Activated naive CD8-positive, alpha-beta T cell treated with anti-CD3 and anti-CD28 coated beads for 36 hours (primary cell): Measurements from ENCODE around the gene FYN. TPM values are rescaled to one million over a fixed set of nuclear protein-coding genes. Genes with fewer than 3 reads are reported as not detected.
A peak's percentile ranks its signal among the peaks of the same experiment; 100 is the strongest.

ENCODE experiments used
- DNase-seq: peaks from one replicate; pipeline ENCODE4 v3.0.0; 2021
- H3K27ac Mint-ChIP-seq: one replicate; pipeline ENCODE4 v1.8.0; 2022; ENCODE audit warnings: mild to moderate bottlenecking, moderate library complexity, mixed read lengths
- H3K27me3 Mint-ChIP-seq: one replicate; pipeline ENCODE4 v1.8.0; 2022; ENCODE audit warnings: mild to moderate bottlenecking, mixed read lengths
- H3K36me3 Mint-ChIP-seq: one replicate; pipeline ENCODE4 v1.8.0; 2021; ENCODE audit warnings: mild to moderate bottlenecking, mixed read lengths
- H3K4me1 Mint-ChIP-seq: one replicate; pipeline ENCODE4 v1.8.0; 2021; ENCODE audit warnings: mixed read lengths
- H3K4me3 Mint-ChIP-seq: one replicate; pipeline ENCODE4 v1.8.0; 2022; ENCODE audit warnings: mild to moderate bottlenecking, moderate library complexity, mixed read lengths
- H3K9me3 Mint-ChIP-seq: one replicate; pipeline ENCODE4 v1.8.0; 2022; ENCODE audit warnings: mixed read lengths
- total RNA-seq, 2 experiments: library from RNA; stranded (reverse); gene quantifications; one replicate each; pipeline ENCODE4 v1.2.3, GENCODE V29; 2021

Gene FYN
- total RNA-seq, 2 experiments from 2014 or later = 390 to 395 TPM

DNA sequence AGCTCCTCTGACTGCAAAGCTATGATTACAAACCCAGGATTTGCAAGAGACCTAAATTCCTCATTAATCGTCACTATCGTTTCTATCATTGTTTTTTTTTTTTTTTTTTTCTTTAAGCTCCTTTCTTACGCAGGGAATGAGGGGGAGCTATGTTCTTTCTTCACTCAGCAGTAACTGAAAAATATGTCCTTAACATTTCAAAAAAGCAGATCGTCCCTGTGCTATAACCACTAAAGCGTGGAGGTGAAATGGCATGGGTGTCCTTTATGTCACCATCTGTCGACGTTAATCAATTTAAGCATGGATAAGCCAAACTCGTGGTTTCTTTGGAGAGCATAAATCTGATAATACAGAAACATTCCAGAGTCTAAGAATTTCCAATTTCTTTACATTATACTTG, 199.7 kb downstream of the FYN start:
- Mint-ChIP-seq H3K4me1 (peaks cover 8% of the 10 kb centered on the region), H3K36me3 (peaks cover 38% of the 10 kb centered on the region), H3K27ac (no peak overlapping the region), H3K9me3 (no peaks in the 10 kb centered on the region), H3K4me3 (no peak overlapping the region), H3K27me3 (no peaks in the 10 kb centered on the region)
- DNase-seq = no peak

DNA sequence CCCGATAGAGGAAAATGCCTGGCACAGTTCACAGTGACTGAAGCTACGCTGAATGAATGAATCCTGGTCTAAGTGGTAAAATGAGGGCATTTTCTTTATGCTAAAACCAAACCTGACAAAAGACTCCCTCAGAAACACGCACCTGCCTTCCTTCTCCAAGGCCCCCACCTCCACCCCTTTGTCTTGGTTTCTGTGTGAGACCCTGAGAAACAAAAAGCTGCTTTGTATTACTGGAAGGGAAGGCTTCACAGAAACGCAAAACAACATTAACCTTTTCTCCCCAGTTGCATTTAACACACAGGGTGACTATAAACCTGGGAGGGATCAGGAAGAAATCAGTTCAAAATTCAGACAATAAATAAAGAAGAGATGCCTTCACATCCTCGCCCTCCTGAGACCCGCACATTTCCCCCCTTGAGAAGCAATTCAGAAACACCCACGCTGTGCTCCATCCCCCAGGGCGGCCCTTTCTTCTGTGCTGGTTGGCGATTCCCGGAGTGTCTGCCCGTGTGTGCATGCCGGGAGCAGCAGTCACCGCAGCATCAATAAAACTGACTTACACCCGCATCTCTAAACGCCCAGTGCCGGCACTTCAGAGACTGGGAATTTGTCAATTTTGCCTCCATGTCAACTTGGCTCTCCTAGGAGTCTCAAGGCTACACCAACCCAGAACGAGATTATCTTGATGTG, 200.3 kb downstream of the FYN start:
- Mint-ChIP-seq H3K9me3 (no peaks in the 10 kb centered on the region), H3K4me1 (peaks cover 7% of the 10 kb centered on the region), H3K36me3 (peaks cover 43% of the 10 kb centered on the region), H3K27ac (peak overlapping the region; percentile 75), H3K4me3 (no peak overlapping the region), H3K27me3 (no peaks in the 10 kb centered on the region)
- no peak for DNase-seq

DNA sequence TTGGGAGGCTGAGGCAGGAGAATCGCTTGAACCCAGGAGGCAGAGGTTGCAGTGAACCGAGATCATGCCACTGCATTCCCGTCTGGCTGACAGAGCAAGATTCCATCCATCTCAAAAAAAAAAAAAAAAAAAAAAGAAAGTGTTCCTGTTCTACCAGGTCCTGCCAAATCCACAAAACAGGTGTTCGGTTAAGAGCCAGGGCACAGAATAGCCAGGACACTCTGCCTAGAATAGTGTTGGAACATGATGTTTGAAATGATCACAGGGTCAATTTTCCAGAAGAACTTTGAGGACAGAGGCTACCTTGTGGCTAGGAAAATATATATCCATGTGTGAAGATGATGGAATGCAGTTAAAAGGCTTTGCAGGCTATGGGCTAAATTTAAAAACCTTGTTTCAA, 203.9 kb downstream of the FYN start:
- no peak overlapping the region for H3K4me3 Mint-ChIP-seq
- DNase-seq = no peak
- peaks cover 52% of the 10 kb centered on the region for H3K36me3 Mint-ChIP-seq
- no peaks in the 10 kb centered on the region for H3K9me3 Mint-ChIP-seq
- H3K4me1 Mint-ChIP-seq = no peaks in the 10 kb centered on the region
- H3K27me3 Mint-ChIP-seq = no peaks in the 10 kb centered on the region
- peak overlapping the region; percentile 42 for H3K27ac Mint-ChIP-seq

DNA sequence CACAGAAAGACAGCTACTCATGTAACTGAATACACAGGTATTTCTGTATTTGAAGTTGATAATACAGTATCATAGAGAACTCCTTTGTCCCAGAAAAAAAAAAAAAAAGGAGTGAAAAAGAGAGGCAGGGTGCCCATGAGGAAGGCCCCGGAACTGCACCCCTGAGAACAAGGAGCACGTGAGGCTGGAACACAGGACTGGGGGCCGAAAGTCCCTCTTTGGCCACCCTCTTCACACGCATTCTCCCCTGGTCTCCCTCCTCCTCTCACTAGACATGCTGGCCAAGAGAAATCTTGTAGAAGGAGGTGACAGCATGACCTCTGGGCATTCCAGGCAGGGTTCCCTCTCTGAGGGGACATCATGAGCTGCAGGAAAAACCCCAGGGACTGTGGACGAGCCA, 204.8 kb downstream of the FYN start:
- Mint-ChIP-seq H3K9me3 (no peaks in the 10 kb centered on the region), H3K4me1 (peaks cover 5% of the 10 kb centered on the region), H3K27ac (peak overlapping the region; percentile 30), H3K4me3 (no peak overlapping the region), H3K36me3 (peaks cover 54% of the 10 kb centered on the region), H3K27me3 (no peaks in the 10 kb centered on the region)
- no peak for DNase-seq

DNA sequence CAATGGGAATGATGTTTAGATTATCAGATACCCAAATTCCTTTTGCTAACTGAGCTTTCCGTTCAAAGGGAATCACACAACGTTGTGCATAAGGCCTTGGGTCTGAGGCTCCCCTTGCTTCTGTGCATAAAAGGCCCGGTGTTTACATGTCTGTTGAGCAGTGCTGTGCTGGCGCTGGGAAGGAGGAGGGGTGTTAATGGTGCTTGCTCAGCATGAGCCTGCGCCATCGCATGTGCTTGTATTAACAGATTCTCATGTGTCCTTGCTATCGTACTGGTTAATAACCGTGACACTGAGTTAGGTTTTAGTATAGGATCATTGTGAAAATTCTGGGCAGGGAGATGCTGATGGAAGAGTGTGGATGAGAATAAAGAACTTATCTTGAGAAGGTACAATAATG, 205.3 kb downstream of the FYN start:
- Mint-ChIP-seq H3K4me1 (peaks cover 5% of the 10 kb centered on the region), H3K27ac (peak overlapping the region; percentile 30), H3K27me3 (no peaks in the 10 kb centered on the region), H3K4me3 (no peak overlapping the region), H3K9me3 (no peaks in the 10 kb centered on the region), H3K36me3 (peaks cover 53% of the 10 kb centered on the region)
- DNase-seq = no peak

DNA sequence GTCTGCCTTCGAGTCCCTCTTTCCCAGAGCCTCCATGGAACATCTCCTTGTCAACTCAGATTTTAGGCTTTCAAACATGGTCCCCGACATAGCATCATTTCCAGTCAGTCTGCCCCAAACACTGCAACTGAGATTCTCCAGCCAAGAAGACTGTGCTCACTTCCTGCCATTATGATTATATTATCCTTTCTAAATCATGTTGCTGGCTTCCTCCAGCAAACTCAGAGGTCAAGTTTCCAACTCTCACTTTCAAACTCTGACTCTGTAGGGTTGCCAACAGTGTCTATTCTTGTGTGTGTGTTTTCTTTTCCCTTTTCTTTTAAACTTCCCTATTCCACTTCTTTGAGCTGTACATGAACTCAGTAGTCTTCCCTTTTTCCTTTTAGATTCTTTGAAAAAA, 206.4 kb downstream of the FYN start:
- Mint-ChIP-seq H3K36me3 (peaks cover 50% of the 10 kb centered on the region), H3K4me3 (no peak overlapping the region), H3K27ac (peak overlapping the region; percentile 44), H3K4me1 (peaks cover 5% of the 10 kb centered on the region), H3K27me3 (no peaks in the 10 kb centered on the region), H3K9me3 (no peaks in the 10 kb centered on the region)
- DNase-seq = no peak

DNA sequence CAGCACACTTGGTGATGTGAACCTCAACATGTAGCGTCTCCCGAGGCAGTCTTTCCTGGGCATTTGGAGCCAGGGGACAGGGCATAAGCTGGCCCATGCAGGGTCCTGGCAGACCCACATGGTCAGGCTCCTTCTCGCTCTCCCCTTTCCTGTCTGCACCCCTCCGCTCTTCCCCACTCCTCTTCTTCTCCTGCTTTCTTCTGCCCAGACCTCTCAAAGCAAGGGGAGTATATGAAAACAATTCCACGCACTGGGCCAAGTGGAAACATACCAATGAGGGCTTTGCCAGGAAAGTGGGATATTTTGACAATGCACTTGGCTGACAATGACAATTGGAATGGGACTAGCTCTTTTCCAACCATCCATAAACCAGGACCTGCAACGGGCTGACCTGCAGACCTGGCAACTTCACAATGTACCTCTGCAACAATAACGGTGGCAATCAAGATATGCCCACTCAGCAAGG, 208.7 kb downstream of the FYN start:
- no peak for DNase-seq
- Mint-ChIP-seq H3K27me3 (no peaks in the 10 kb centered on the region), H3K9me3 (no peaks in the 10 kb centered on the region), H3K4me1 (peaks cover 5% of the 10 kb centered on the region), H3K4me3 (no peak overlapping the region), H3K27ac (peak overlapping the region; percentile 11), H3K36me3 (peaks cover 49% of the 10 kb centered on the region)

DNA sequence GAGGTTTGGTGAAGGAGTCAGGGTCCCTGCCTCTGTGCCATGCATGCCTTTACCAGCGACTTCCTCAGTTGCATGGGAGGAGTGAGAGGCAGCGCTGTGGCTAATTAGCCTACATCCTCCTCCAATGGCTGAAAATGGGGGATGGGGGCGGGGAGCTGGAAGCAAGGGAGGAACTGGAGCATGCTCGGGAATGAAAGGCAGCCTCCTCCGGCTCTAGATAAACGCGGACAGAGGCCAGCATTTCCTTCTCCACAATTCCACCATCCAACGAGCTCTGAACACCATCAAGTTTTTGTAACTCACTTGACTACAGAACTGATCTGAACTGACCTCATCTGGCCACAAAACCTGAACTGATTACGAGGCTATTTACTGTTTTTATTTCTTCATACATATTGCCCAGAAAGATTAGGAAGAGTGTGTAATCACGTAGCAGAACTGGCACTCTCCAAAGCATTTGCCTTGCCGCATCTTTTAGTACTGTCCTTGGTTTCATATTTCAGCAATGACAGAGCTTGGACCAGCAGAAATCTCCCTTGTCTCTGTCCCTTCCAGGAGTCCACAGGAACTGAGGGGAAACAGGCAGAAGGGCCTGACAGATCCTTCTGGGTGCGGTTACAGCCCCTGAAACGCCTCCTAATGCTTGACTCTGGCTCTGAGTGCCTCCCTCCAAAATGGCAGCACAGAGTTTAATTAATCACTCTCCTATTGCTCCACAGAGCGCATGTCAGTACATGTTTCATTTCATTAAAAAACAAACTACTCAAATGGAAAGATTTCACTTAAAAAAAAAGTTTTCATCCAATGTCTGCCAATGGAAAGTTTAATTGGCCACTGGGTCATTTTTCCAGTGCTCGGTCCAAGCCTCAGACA, 209.3 kb downstream of the FYN start:
- no peak overlapping the region for H3K4me3 Mint-ChIP-seq
- H3K9me3 Mint-ChIP-seq = no peaks in the 10 kb centered on the region
- DNase-seq = no peak
- peaks cover 46% of the 10 kb centered on the region for H3K36me3 Mint-ChIP-seq
- no peaks in the 10 kb centered on the region for H3K27me3 Mint-ChIP-seq
- H3K4me1 Mint-ChIP-seq = peaks cover 5% of the 10 kb centered on the region
- H3K27ac Mint-ChIP-seq = peak overlapping the region; percentile 30

DNA sequence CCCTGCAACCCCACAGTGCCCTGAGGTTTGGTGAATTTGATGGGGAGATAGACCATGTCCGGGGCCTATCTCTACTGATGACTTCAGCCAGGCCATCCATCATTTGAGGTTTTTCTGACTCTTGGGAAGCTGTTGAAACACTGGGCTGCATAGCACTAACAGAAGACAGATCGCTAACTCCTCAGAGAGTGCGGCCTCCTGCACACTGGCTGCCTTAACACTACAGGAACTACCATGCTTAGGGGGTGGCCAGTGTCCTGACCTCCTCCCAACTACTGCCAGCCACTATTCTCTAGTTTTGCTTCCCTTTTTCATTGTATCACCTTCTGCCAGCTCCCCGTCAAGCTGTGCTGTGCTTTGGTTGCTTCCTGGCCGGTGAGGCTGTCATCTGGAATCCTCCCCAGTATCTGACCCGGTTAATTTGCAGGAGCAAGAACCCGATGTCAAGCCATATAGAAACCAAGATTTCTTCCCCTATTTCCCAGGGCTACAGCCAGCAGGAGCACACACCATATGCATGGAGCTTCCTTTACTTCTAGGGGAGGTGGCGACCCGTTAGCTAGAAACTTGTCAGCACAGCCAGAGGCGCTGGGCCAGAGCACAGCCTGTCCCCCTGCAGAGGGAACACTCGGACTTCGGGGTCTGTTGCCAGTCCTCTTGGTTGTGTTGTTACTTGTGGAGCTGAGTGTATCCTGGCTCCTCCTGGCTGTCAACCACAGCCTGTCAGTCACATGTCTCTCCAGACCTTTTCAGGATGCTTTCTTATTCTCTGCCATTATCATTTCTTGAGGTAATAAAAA, 210.3 kb downstream of the FYN start:
- H3K4me1 Mint-ChIP-seq = peaks cover 5% of the 10 kb centered on the region
- H3K27me3 Mint-ChIP-seq = no peaks in the 10 kb centered on the region
- no peak for DNase-seq
- H3K4me3 Mint-ChIP-seq = no peak overlapping the region
- peak overlapping the region; percentile 42 for H3K27ac Mint-ChIP-seq
- no peaks in the 10 kb centered on the region for H3K9me3 Mint-ChIP-seq
- H3K36me3 Mint-ChIP-seq = peaks cover 40% of the 10 kb centered on the region

DNA sequence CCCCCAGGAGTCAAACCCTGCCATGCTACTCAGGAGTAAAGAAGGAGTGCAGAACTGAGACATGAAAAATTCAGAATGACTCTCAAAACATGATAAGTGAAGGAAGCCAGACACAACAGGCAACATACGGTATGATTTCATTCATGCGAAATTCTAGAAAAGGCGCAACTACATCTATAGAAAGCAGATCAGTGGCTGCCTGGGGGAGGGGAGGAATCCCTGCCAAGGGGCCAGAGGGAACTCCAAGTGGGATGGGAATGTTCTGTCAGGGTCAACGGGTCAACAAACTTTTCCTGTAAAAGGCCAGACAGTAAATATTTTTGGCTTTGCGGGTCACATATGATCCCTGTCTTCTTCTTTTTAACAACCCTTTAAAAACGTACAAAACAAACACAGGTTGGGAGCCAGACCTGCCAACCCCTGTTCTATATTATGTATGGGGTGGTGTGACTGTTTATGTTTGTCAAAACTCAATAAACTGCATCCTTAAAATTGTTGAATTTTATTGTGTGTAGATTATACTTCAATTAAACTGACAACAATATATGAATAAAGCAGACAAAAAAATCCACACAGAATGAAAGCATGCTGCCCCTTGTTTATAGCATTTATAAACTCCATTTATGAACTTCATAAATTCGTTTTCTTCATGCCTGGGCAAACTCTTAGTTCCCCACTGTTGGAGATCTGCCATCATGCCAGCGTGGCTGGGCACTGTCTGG, 211.0 kb downstream of the FYN start:
- Mint-ChIP-seq H3K9me3 (no peaks in the 10 kb centered on the region), H3K4me3 (no peak overlapping the region), H3K4me1 (peaks cover 5% of the 10 kb centered on the region), H3K27me3 (no peaks in the 10 kb centered on the region), H3K27ac (peak overlapping the region; percentile 42), H3K36me3 (peaks cover 32% of the 10 kb centered on the region)
- DNase-seq = no peak

DNA sequence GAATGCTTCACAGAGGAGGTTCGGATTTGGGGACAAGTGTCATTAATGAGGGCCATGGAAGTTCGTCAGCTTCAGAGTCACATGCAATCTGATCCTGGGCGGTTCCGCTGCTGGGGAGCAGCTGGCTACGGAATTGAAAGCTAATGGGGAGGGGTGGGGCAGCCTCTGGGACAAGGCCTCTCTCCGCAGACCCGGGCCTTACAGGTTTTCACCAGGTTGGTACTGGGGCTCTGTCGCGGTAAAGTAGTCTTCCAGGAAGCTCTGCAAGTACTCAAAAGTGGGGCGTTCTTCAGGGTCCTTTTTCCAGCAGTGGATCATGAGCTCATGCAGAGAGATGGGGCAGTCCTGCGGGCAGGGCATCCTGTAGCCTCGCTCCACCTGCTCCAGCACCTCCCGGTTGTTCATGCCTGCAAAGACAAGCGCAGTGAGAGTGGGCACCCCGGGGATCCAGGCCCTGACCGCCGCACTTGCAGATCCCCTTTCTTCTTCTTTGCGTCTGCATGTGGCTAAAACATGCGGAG, 211.7 kb downstream of the FYN start:
- no peaks in the 10 kb centered on the region for H3K9me3 Mint-ChIP-seq
- H3K36me3 Mint-ChIP-seq = peaks cover 26% of the 10 kb centered on the region
- H3K4me1 Mint-ChIP-seq = peaks cover 5% of the 10 kb centered on the region
- no peak overlapping the region for H3K27ac Mint-ChIP-seq
- H3K27me3 Mint-ChIP-seq = no peaks in the 10 kb centered on the region
- no peak for DNase-seq
- no peak overlapping the region for H3K4me3 Mint-ChIP-seq

DNA sequence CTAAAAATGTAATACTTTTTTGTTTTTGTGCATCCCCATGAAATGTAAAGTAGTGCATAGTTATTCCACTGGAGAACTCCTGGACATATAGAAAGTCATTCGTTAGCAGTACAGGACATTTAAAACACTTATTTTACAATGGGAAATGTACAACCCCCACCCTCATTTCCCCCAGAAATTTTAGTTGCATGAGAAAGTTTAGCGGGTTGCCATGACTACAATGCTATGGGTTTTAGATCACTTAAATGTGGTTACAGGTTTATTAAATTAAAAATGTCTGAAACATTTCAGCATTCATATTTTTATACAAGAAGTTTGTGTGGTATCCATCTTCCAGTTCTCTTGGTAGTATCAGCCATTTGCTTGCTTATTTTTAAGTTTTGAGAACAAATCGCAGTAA, 212.7 kb downstream of the FYN start:
- Mint-ChIP-seq H3K36me3 (peaks cover 33% of the 10 kb centered on the region), H3K27me3 (no peaks in the 10 kb centered on the region), H3K27ac (no peak overlapping the region)

DNA sequence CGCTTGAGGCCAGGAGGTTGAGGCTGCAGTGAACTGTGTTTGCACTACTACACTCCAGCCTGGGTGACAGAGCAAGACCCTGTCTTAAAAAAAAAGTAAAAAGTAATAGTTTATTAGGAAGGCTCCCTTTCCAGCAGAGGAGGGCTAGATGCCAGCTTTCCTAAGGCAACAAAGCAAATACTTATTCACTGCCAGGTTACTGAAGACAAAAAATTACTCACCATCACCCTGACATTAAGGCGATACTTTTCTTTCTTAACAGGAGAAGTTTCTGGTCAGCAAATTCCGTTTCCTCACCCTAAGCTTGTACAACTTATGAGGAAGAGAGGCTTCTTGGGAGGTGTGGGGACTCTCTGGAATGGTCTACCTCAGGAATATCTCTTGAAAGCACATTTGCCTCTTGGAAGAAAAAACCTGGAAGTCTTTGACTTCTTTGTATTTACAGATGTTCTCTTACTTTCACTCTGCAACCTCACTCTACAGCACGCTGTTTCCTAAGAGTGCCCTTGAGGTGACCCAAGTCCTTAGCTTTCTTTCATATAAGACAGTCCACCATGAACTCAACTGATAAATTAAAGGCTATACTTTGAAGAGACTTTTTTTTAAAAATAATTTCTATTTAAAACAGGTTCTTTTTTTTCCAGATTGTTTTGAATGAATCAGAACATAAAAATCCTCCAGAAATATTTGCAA, 214.6 kb downstream of the FYN start:
- no peaks in the 10 kb centered on the region for H3K27me3 Mint-ChIP-seq
- no peaks in the 10 kb centered on the region for H3K4me1 Mint-ChIP-seq
- DNase-seq = no peak
- peaks cover 26% of the 10 kb centered on the region for H3K36me3 Mint-ChIP-seq
- H3K27ac Mint-ChIP-seq = no peak overlapping the region
- no peaks in the 10 kb centered on the region for H3K9me3 Mint-ChIP-seq
- no peak overlapping the region for H3K4me3 Mint-ChIP-seq

More for the DNA sequence above, 212.7 kb downstream of the FYN start:
- no peak for DNase-seq
- Mint-ChIP-seq H3K4me1 (peaks cover 5% of the 10 kb centered on the region), H3K9me3 (no peaks in the 10 kb centered on the region), H3K4me3 (no peak overlapping the region)

DNA sequence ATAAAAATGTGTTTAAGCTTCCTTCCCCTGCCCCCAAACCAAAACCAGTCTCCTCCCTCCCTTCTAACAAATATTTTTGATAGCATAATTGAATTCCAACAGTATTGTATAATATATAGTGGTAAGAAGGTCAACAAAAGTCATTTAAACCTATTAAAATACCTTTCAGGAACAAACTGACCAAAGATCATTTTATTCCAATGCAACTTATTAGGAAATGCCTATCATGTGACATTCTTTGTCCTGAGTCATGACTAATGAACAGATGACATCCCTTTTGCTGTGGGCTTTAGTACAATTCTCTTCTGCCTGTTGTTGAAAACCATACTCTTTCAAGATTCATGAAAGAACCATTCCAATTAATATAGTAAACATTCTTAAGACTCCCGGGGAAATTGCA, 216.1 kb downstream of the FYN start:
- Mint-ChIP-seq H3K4me3 (no peak overlapping the region), H3K27ac (no peak overlapping the region), H3K27me3 (no peaks in the 10 kb centered on the region), H3K9me3 (no peaks in the 10 kb centered on the region), H3K4me1 (no peaks in the 10 kb centered on the region), H3K36me3 (peaks cover 22% of the 10 kb centered on the region)
- no peak for DNase-seq
